ENCODE results near the gene CX3CL1. TPM values are rescaled to one million over a fixed set of nuclear protein-coding genes. Genes with fewer than 3 reads are reported as not detected.

Gene CX3CL1
- total and polyA plus RNA-seq, 7 donors: 3.3 to 13.5 (median 6.2) TPM

- no peak for DNase-seq
- Histone ChIP-seq H3K27ac (no peak overlapping the region), H3K36me3 (ENCODE audit: insufficient read depth in 1 of 2, low read depth in 1 of 2) (no peaks in the 10 kb centered on the region), H3K4me3 (no peak overlapping the region), H3K9me3 (no peaks in the 10 kb centered on the region), H3K27me3 (ENCODE audit: insufficient read depth in 3 of 3, low read length in 2 of 3) (no peaks in the 10 kb centered on the region), H3K4me1 (no peaks in the 10 kb centered on the region)
- TF ChIP-seq CTCF (IDR thresholded peaks at IDR 0.05): no peak
- no peak for ATAC-seq
- intact Hi-C loops (cut with DNase I): no loop called here
- 82 to 89% (median 86%) methylated on average over 5 of the region's 5 CpGs for WGBS, 3 donors
Observed at GRCh38 chr16:57385083-57385482, 12.8 kb downstream of the CX3CL1 start.

GRCh38 chr16:57386381-57386951 lies 14.2 kb downstream of the CX3CL1 start:
- H3K4me3 ChIP-seq: no peak overlapping the region
- no peaks in the 10 kb centered on the region for H3K27me3 ChIP-seq (ENCODE audit: insufficient read depth in 3 of 3, low read length in 2 of 3)
- H3K36me3 ChIP-seq (ENCODE audit: insufficient read depth in 1 of 2, low read depth in 1 of 2): no peaks in the 10 kb centered on the region
- no peaks in the 10 kb centered on the region for H3K4me1 ChIP-seq
- no peak for TF ChIP-seq CTCF (IDR thresholded peaks at IDR 0.05)
- DNase-seq (no peak), ATAC-seq (no peak)
- no peak overlapping the region for H3K27ac ChIP-seq
- WGBS, 3 donors: 59 to 77% (median 63%) methylated on average over 5 of the region's 5 CpGs
- no peaks in the 10 kb centered on the region for H3K9me3 ChIP-seq
- intact Hi-C loops (cut with DNase I): no loop called here

GRCh38 chr16:57387598-57388354 lies 15.5 kb downstream of the CX3CL1 start:
- no peaks in the 10 kb centered on the region for H3K36me3 ChIP-seq (ENCODE audit: insufficient read depth in 1 of 2, low read depth in 1 of 2)
- WGBS, 3 donors: 68 to 77% (median 73%) methylated on average over 3 of the region's 3 CpGs
- H3K4me3 ChIP-seq: no peak overlapping the region
- H3K27ac ChIP-seq: no peak overlapping the region
- no peaks in the 10 kb centered on the region for H3K4me1 ChIP-seq
- no peak for ATAC-seq
- intact Hi-C loops (cut with DNase I): no loop called here
- H3K9me3 ChIP-seq: no peaks in the 10 kb centered on the region
- H3K27me3 ChIP-seq (ENCODE audit: insufficient read depth in 3 of 3, low read length in 2 of 3): no peaks in the 10 kb centered on the region
- TF ChIP-seq CTCF (IDR thresholded peaks at IDR 0.05): no peak
- DNase-seq: no peak

- 55 to 69% (median 59%) methylated on average over 7 of the region's 7 CpGs for WGBS, 3 donors
- no peaks in the 10 kb centered on the region for H3K4me1 ChIP-seq
- no peak for DNase-seq
Observed at GRCh38 chr16:57388359-57389086, 16.2 kb downstream of the CX3CL1 start.

More at GRCh38 chr16:57388359-57389086, 16.2 kb downstream of the CX3CL1 start:
- Histone ChIP-seq H3K9me3 (no peaks in the 10 kb centered on the region), H3K36me3 (ENCODE audit: insufficient read depth in 1 of 2, low read depth in 1 of 2) (no peaks in the 10 kb centered on the region), H3K27ac (no peak overlapping the region), H3K4me3 (no peak overlapping the region), H3K27me3 (ENCODE audit: insufficient read depth in 3 of 3, low read length in 2 of 3) (no peaks in the 10 kb centered on the region)
- no peak for TF ChIP-seq CTCF (IDR thresholded peaks at IDR 0.05)
- no peak for ATAC-seq
- intact Hi-C loops (cut with DNase I): no loop called here

Measured in psoas muscle (tissue), 8 donors.